HepG2 (cell line): ENCODE results near the gene ZFP3. TPM values are rescaled to one million over a fixed set of nuclear protein-coding genes. Genes with fewer than 3 reads are reported as not detected.

Experiments used
- BRCA1 ChIP-seq: sonication (generic); formaldehyde crosslinking; IDR thresholded peaks from 2 replicates; pipeline ENCODE4 v1.4.0; 2020; ENCODE audit warnings: missing genetic modification reagents
- CCDC6 ChIP-seq: sonication (generic); formaldehyde crosslinking; IDR thresholded peaks from 2 replicates; pipeline ENCODE4 v1.8.1; 2022; ENCODE audit warnings: mild to moderate bottlenecking, missing genetic modification reagents, moderate library complexity
- KLF12 ChIP-seq: sonication (generic); formaldehyde crosslinking; IDR thresholded peaks from 2 replicates; pipeline ENCODE4 v1.4.0; 2020; ENCODE audit warnings: missing genetic modification reagents, borderline replicate concordance
- SNAPC4 ChIP-seq: sonication (generic); formaldehyde crosslinking; IDR thresholded peaks from 2 replicates; pipeline ENCODE4 v1.4.0; 2020; ENCODE audit warnings: mild to moderate bottlenecking, missing genetic modification reagents
- TCF12 ChIP-seq, 2 experiments: fragments of 450-650 bp in 1 of 2; sonication (generic) in 1 of 2; formaldehyde crosslinking in 1 of 2; IDR thresholded peaks; 2 replicates each; pipeline versions ENCODE4 v1.6.1 to v1.8.0; 2017 to 2022; ENCODE audit warnings: antibody characterized with exemption in 1 of 2, mild to moderate bottlenecking in 1 of 2, missing genetic modification reagents in 1 of 2, moderate library complexity in 1 of 2
- THAP9 ChIP-seq: sonication (generic); formaldehyde crosslinking; IDR thresholded peaks from 2 replicates; pipeline ENCODE4; 2020; ENCODE audit warnings: missing genetic modification reagents, mild to moderate bottlenecking, borderline replicate concordance
- ZNF234 ChIP-seq: sonication (generic); formaldehyde crosslinking; conservative IDR thresholded peaks from 2 replicates; pipeline ENCODE4 v1.5.1; 2020; ENCODE audit warnings: mild to moderate bottlenecking, missing genetic modification reagents
- ZNF407 ChIP-seq: sonication (generic); formaldehyde crosslinking; IDR thresholded peaks from one replicate; pipeline ENCODE4 v1.5.1; 2020; ENCODE audit warnings: mild to moderate bottlenecking, missing genetic modification reagents; ENCODE audit errors: not compliant biosample characterization
- ZNF496 ChIP-seq: sonication (generic); formaldehyde crosslinking; IDR thresholded peaks from 2 replicates; pipeline ENCODE4 v1.8.1; 2023; ENCODE audit warnings: mild to moderate bottlenecking, moderate library complexity, missing genetic modification reagents; ENCODE audit not compliant: insufficient replicate concordance
- ZSCAN30 ChIP-seq: sonication (generic); formaldehyde crosslinking; IDR thresholded peaks from 2 replicates; pipeline ENCODE4 v1.5.0; 2020; ENCODE audit warnings: mild to moderate bottlenecking, missing genetic modification reagents
- polyA plus RNA-seq, 8 experiments: library from polyadenylated mRNA; depleted of rRNA in 3 of 8; stranded (reverse) in 7 of 8; unstranded in 1 of 8; fragments of >200 nt; fragmentation: Illumina TruSeq in 4 of 8; extraction: Trizol in 4 of 8; gene quantifications; 2 replicates each; pipeline versions ENCODE4 v1.2.1 to v1.2.3, GENCODE V29; 2011 to 2016; ENCODE audit warnings: low read depth in 4 of 8, missing spikeins in 1 of 8, mixed read lengths in 1 of 8; ENCODE audit not compliant: insufficient read depth in 1 of 8
- total RNA-seq, 5 experiments: library from RNA; depleted of rRNA; stranded (reverse); fragments of >200 nt; fragmentation: Illumina TruSeq; extraction: Trizol; gene quantifications; 2 replicates each; pipeline ENCODE4 v1.2.3, GENCODE V29; 2016; ENCODE audit warnings: low read depth in 1 of 5

The ZFP3 gene
- total and polyA plus RNA-seq, 2 of the 13 experiments (the other 11 are each of a cell fraction or from before 2014, with no cell fraction given), result not detected

GRCh38 chr17:5031365-5032082 lies 46.7 kb upstream of the ZFP3 start (continued):
- TF ChIP-seq ZNF407 (no peak), SNAPC4 (no peak), ZSCAN30 (CRISPR knock-in tag) (no peak), ZNF234 (CRISPR knock-in tag) (no peak), TCF12 (IDR thresholded peaks at IDR 0.05) (no peak), TCF12 (CRISPR knock-in tag; IDR thresholded peaks at IDR 0.05) (no peak), ZNF496 (CRISPR knock-in tag) (no peak), BRCA1 (CRISPR knock-in tag) (no peak), THAP9 (no peak), KLF12 (no peak), CCDC6 (no peak)
